Endothelial cell of umbilical vein (primary cell): Measurements from ENCODE around the gene SRP14. TPM values are rescaled to one million over a fixed set of nuclear protein-coding genes. Genes with fewer than 3 reads are reported as not detected.

Experiments
- BruUV-seq: library from RNA; stranded (reverse); fragments of 400-500 nt; replicated peaks from 2 replicates; lab custom pipeline; 2021; lab: Mats Ljungman, UMichigan
- CTCF ChIA-PET: fragments of 300-600, 350-600 bp; sonication (Branson Sonifier 250); formaldehyde crosslinking; loops from one replicate; lab custom pipeline; 2021; ENCODE audit warnings: antibody characterized with exemption, inconsistent platforms; lab: Charles Lee
- POLR2A ChIA-PET: fragments of 300-600, 350-600 bp; sonication (Branson Sonifier 250); formaldehyde crosslinking; loops from one replicate; lab custom pipeline; 2021; ENCODE audit warnings: antibody characterized with exemption, inconsistent platforms; lab: Charles Lee
- DNase-seq: peaks from one replicate; pipeline ENCODE4 v3.0.0-alpha.2; 2011; ENCODE audit warnings: low read depth, low spot score
- FAIRE-seq: peaks from 2 replicates; lab custom pipeline; 2011; peaks lifted over from hg19 to GRCh38; lab: Jason Lieb, UNC
- H2AFZ ChIP-seq: 2 replicates; pipeline ENCODE4 v1.6.0; 2012; ENCODE audit warnings: low read depth, low read length, control low read depth, inconsistent platforms
- H3K27ac ChIP-seq: 2 replicates; pipeline ENCODE4 v1.5.1; 2011; ENCODE audit warnings: low read depth, mild to moderate bottlenecking, control low read depth, low read length, moderate library complexity; ENCODE audit not compliant: insufficient read depth
- H3K27me3 ChIP-seq, 2 experiments: 2 replicates each; pipeline versions ENCODE4 v1.6.0 to v1.6.1; 2011; ENCODE audit warnings: low read length in 2 of 2, mixed read lengths in 1 of 2; ENCODE audit not compliant: control insufficient read depth in 2 of 2, insufficient read depth in 2 of 2
- H3K36me3 ChIP-seq, 2 experiments: 2 replicates in 1 of 2; 3 replicates in 1 of 2; pipeline ENCODE4 v1.5.1; 2011; ENCODE audit warnings: low read length in 2 of 2, mild to moderate bottlenecking in 1 of 2, moderate library complexity in 1 of 2; ENCODE audit not compliant: control insufficient read depth in 2 of 2, insufficient read depth in 2 of 2; ENCODE audit errors: extremely low read depth in 1 of 2
- H3K4me1 ChIP-seq: 3 replicates; pipeline ENCODE4 v1.5.1; 2011; ENCODE audit warnings: mild to moderate bottlenecking, low read length; ENCODE audit not compliant: control insufficient read depth, insufficient read depth; ENCODE audit errors: extremely low read depth
- H3K4me2 ChIP-seq: 2 replicates; pipeline ENCODE4 v1.6.1; 2011; ENCODE audit warnings: low read length, control low read depth, mixed read lengths; ENCODE audit not compliant: insufficient read depth
- H3K4me3 ChIP-seq, 3 experiments: fragments of 200-600 bp in 1 of 3; sonication (generic), shearing (Covaris generic) in 1 of 3; replicated peaks in 1 of 3; 2 replicates each; pipeline ENCODE4 v1.5.1; 2011 to 2016; ENCODE audit warnings: control low read depth in 3 of 3, low read length in 3 of 3, mild to moderate bottlenecking in 2 of 3, inconsistent platforms in 1 of 3, low read depth in 1 of 3, moderate library complexity in 1 of 3; ENCODE audit not compliant: insufficient read depth in 1 of 3
- H3K79me2 ChIP-seq: 2 replicates; pipeline ENCODE4 v1.6.0; 2012; ENCODE audit warnings: low read length, inconsistent platforms; ENCODE audit not compliant: control insufficient read depth, insufficient read depth
- H3K9ac ChIP-seq: replicated peaks from 2 replicates; pipeline ENCODE3; 2011; ENCODE audit warnings: low read length, control low read depth; ENCODE audit not compliant: insufficient read depth; ENCODE audit errors: extremely low read depth
- H3K9me1 ChIP-seq: replicated peaks from 3 replicates; pipeline ENCODE4 v1.6.0; 2011; ENCODE audit warnings: mild to moderate bottlenecking, low read length; ENCODE audit not compliant: control insufficient read depth, insufficient read depth; ENCODE audit errors: extremely low read depth
- H3K9me3 ChIP-seq: replicated peaks from 2 replicates; pipeline ENCODE4 v1.5.1; 2012; ENCODE audit warnings: low read length, inconsistent platforms; ENCODE audit not compliant: control insufficient read depth, insufficient read depth
- H4K20me1 ChIP-seq: replicated peaks from 2 replicates; pipeline ENCODE3; 2011; ENCODE audit warnings: mild to moderate bottlenecking, low read length; ENCODE audit not compliant: control insufficient read depth, insufficient read depth; ENCODE audit errors: extremely low read depth
- EZH2 ChIP-seq: IDR thresholded peaks from 2 replicates; pipeline ENCODE4 v1.6.1; 2012; ENCODE audit warnings: borderline replicate concordance, low read depth, mild to moderate bottlenecking, moderate library complexity, low read length, inconsistent platforms; ENCODE audit not compliant: severe bottlenecking
- FOS ChIP-seq: IDR thresholded peaks from 2 replicates; pipeline ENCODE4 v1.6.1; 2011; ENCODE audit warnings: mild to moderate bottlenecking, low read length, moderate library complexity, borderline replicate concordance; ENCODE audit not compliant: insufficient read depth
- GATA2 ChIP-seq: IDR thresholded peaks from 2 replicates; pipeline ENCODE4 v1.7.0; 2011; ENCODE audit warnings: low read depth, mild to moderate bottlenecking, moderate library complexity, mixed read lengths, low read length; ENCODE audit not compliant: insufficient read length, insufficient read depth
- JUN ChIP-seq: IDR thresholded peaks from 2 replicates; pipeline ENCODE4 v1.6.1; 2011; ENCODE audit warnings: borderline replicate concordance, low read depth; ENCODE audit not compliant: insufficient read length, insufficient read depth
- MYC ChIP-seq: IDR thresholded peaks from one replicate; pipeline ENCODE4 v1.6.1; 2011; ENCODE audit warnings: mild to moderate bottlenecking, low read depth, low read length
- POLR2A ChIP-seq: IDR thresholded peaks from 2 replicates; pipeline ENCODE4 v1.6.1; 2012; ENCODE audit warnings: low read depth, mild to moderate bottlenecking, control low read depth, low read length
- POLR2AphosphoS5 ChIP-seq: IDR thresholded peaks from 2 replicates; pipeline ENCODE4 v1.6.1; 2012; ENCODE audit warnings: low read depth, mild to moderate bottlenecking, control low read depth, low read length, moderate library complexity; ENCODE audit not compliant: insufficient read depth
- dilution Hi-C: fragments of 300-500 bp; cut with MboI; formaldehyde crosslinking; loops from one replicate; pipeline ENCODE4 v1.15.0; 2019; ENCODE audit warnings: low sequenced_read_pairs; ENCODE audit not compliant: extremely low pct_ligation_motif_present
- intact Hi-C: fragments of 100-400 bp; cut with micrococcal nuclease; formaldehyde crosslinking; loops from one replicate; pipeline ENCODE4 v1.10.0; 2022
- polyA plus RNA-seq, 4 experiments: library from polyadenylated mRNA; depleted of rRNA in 3 of 4; stranded (reverse) in 3 of 4; unstranded in 1 of 4; fragments of >200 nt; gene quantifications; 2 replicates each; pipeline versions ENCODE4 v1.2.1 to v1.2.3, GENCODE V29; 2011 to 2012; ENCODE audit warnings: missing spikeins in 1 of 4
- total RNA-seq: library from RNA; stranded (reverse); gene quantifications from 2 replicates; pipeline ENCODE4 v1.2.3, GENCODE V29; 2021
- TF ChIP-seq, protein P1 (sequence below): IDR thresholded peaks from 2 replicates; pipeline ENCODE4 v1.6.1; 2011; ENCODE audit not compliant: insufficient read depth, insufficient read length

The SRP14 gene
- total and polyA plus RNA-seq, 2 donors (not counting 3 experiments of a cell fraction or from before 2014, with no cell fraction given) = 220 to 330 TPM

DNA sequence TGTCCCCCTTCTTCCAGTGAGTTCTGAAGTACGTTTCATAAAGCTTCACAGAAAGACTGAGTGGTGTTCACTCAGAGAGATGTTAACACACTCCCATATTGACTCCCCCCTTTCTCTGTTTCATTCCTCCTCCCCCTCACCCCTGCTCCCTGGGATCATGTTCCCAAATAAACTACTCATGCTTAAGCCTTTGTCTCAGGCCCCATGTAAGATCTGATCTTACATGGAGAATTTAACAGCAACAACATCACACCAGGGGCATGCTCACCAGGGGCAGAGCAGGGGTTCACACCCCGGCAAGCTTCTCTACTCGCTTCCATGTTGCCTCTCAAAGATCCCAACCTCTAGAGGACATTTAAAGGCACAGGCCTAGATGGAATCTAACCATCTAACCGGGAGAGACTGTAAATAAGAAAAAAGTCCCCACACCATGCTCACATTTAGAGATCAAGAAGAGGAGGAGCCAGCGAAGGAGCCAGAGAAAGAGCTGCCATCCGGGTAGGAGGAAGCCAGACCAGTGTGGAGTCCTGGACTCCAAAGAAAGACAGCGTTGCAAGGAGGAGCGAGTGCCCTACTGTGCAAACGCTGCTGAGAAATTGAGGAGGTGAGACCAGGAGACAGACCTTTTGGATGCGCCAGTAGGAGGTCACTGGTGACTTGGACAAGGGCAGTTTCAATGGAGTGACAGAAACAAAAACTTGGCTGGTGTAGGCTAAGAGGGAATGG, 21.4 kb upstream of the SRP14 start:
- intact Hi-C loops = no loop called here
- H3K27ac ChIP-seq = no peak overlapping the region
- H3K9me1 ChIP-seq = no peaks in the 10 kb centered on the region
- H3K4me1 ChIP-seq = peaks cover 15% of the 10 kb centered on the region
- dilution Hi-C loops = no loop called here
- H3K9me3 ChIP-seq = no peaks in the 10 kb centered on the region
- DNase-seq = no peak
- H3K27me3 ChIP-seq = no peaks in the 10 kb centered on the region
- no peak overlapping the region for H3K4me2 ChIP-seq
- no peaks in the 10 kb centered on the region for H4K20me1 ChIP-seq
- no peak overlapping the region for H3K9ac ChIP-seq
- TF ChIP-seq EZH2 (no peak), POLR2A (no peak), JUN (no peak), MYC (no peak), GATA2 (no peak), FOS (no peak), POLR2AphosphoS5 (no peak)
- TF ChIP-seq, protein P1, sequence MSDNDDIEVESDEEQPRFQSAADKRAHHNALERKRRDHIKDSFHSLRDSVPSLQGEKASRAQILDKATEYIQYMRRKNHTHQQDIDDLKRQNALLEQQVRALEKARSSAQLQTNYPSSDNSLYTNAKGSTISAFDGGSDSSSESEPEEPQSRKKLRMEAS = no peak
- H3K79me2 ChIP-seq = no peaks in the 10 kb centered on the region
- ChIA-PET CTCF (interaction anchor here (0.9 to 1.4 kb wide), 4 partner anchors 9 to 48 kb away, joined by 3 to 4 read pairs (median 3); partner anchors contain the start of gene BMF), POLR2A (no interaction called here)
- no peaks in the 10 kb centered on the region for H3K36me3 ChIP-seq
- FAIRE-seq = no peak
- no peak overlapping the region for H3K4me3 ChIP-seq
- BruUV-seq = no TSS peak
- no peak overlapping the region for H2AFZ ChIP-seq
